ENCODE results near the gene SLC6A19.

DNA sequence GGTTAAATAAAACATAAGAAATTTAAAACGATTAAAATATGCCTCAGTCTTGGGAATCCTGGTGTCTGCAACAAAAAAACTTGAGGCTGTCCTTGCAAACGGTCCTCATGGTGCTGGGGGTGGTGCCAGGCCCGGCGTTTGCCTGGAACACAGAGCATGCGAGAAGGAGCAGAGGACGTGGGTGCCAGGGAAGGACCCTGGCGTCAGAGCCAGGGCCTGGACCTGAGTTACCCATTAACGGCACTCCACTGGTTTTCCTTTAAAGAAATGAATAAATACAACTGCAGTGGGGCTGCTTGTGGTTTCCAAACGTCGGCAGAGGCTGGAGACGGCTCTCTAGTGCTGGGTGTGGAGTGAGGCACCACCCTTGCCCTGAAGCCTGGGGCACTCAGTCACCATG, 23.7 kb downstream of the SLC6A19 start, which contains the start of gene SLC6A18:
- TF ChIP-seq, protein P1, sequence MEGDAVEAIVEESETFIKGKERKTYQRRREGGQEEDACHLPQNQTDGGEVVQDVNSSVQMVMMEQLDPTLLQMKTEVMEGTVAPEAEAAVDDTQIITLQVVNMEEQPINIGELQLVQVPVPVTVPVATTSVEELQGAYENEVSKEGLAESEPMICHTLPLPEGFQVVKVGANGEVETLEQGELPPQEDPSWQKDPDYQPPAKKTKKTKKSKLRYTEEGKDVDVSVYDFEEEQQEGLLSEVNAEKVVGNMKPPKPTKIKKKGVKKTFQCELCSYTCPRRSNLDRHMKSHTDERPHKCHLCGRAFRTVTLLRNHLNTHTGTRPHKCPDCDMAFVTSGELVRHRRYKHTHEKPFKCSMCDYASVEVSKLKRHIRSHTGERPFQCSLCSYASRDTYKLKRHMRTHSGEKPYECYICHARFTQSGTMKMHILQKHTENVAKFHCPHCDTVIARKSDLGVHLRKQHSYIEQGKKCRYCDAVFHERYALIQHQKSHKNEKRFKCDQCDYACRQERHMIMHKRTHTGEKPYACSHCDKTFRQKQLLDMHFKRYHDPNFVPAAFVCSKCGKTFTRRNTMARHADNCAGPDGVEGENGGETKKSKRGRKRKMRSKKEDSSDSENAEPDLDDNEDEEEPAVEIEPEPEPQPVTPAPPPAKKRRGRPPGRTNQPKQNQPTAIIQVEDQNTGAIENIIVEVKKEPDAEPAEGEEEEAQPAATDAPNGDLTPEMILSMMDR (IDR thresholded peaks at IDR 0.05): no peak
- TF ChIP-seq POLR2A (IDR thresholded peaks at IDR 0.05): no peak

All from adrenal gland (tissue), 5 donors.